Hindlimb muscle (tissue), 1 donor: ENCODE results near the gene TENT5C. TPM values are rescaled to one million over a fixed set of nuclear protein-coding genes. Genes with fewer than 3 reads are reported as not detected.

ENCODE experiments used
- DNase-seq: peaks from one replicate; pipeline ENCODE4 v3.0.0-alpha.2; 2013
- polyA plus RNA-seq: library from polyadenylated mRNA; unstranded; fragments of 120-200 nt; gene quantifications from one replicate; pipeline ENCODE4 v1.2.1, GENCODE V29; 2013; ENCODE audit not compliant: insufficient read length

TENT5C gene
- polyA plus RNA-seq, 1 donor, result 2.2 TPM

DNA sequence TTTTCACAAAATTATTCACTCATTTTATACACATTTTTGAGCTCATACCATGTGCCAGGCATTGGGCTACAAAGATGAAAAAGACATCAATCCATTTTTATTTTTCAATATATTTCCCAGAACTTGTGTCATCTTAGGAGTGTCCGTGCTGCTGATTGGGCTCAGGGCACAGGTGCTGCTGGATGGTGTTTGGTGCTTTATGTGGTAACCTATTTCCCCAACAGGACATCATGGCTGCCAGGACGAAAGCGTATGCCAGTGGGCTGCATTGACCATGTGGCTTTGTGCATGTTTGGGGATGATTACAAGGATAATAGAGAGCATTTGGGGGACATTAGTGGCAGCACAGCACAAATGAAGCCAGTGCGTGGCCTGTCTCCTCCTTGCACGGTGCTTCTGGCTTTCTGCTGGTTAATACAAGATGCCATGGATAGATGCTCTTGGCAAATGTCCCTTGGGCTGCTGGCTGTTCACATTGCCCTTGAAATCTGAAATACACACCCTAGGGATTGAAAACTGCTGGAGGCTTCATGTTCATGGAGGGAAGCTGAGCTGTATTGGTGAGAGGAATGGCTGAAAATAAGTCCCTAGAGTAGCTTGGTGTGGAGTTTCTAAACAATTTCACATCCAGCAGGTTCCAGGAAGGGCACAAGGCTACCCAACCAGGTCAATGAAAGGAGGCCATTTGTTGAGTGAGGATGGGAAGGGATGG lies 52.3 kb downstream of the TENT5C start:
- no peak for DNase-seq

GRCh38 chr1:117658676-117659075 lies 52.8 kb downstream of the TENT5C start:
- DNase-seq, result no peak

DNA sequence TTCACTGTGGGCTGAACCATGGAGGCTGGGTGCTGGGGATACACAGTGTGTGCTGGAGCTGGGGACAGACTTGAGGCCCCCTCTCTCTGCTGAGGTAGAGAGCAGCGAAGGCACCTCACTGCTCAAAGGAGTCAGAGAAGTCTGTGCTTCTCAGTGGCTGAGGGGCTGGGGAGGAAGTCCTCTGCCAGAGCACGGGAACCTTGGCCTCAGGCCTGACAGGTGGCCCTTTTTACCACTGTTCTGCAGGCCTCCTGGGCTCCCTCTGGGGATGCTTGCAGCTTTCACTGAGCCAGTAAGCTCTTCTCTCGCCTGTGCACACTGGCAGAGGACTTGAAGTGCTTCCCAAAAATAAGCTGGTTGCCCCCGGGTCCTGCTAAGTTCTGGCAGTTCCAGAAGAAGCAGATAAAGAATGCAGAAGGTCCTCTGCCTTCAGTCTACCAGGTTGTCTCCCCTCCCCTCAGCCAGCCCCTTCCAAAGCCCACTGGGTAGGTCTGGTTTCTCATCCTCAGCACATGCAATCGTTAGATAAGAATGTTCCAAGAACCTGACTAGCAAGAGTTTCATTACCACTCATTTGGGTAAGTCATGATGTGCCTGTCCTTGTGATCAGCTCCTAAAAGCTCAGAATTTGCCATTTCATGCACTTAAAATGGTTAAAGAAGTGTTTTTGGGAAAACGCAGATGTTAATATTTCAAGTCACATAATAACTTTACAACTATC lies 53.9 kb downstream of the TENT5C start:
- DNase-seq, result no peak

- no peak for DNase-seq
Observed at GRCh38 chr1:117660271-117660965, 54.6 kb downstream of the TENT5C start.

GRCh38 chr1:117661027-117661426 lies 55.2 kb downstream of the TENT5C start:
- DNase-seq, result no peak

- DNase-seq, result no peak
Observed at GRCh38 chr1:117662667-117663066, 56.8 kb downstream of the TENT5C start.

DNA sequence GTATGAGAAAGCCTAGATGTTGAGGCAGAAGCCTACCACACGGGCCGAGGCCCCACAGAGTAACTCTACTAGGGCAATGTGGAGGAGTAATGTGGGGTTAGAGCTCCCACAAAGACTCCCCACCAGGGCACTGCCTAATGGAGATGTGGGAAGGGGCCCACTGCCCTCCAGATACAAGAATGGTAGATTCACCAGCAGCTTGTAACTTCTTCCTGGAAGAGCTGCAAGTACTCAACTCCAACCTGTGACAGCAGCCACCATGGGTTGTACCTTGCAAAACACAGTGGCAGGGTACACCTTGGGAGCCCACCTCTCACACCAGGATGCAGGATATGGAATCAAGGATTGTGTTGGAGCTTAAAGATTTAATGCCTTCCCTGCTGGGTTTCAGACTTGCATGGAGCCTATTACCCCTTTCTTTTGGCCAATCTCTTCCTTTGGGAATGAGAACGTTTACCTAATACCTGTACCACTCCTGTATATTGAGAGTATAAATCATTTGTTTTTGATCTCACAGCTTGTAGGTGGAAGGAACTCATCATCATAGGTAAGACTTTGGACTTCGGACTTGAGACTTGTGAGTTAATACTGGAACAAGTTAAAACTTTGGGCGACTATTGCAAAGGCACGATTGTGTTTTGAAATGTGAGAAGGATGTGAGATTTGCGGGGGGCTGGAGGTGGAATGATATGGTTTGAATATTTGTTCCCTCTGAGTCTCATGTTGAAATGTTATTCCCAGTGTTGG lies 57.5 kb downstream of the TENT5C start:
- DNase-seq, result no peak

GRCh38 chr1:117664314-117664713 lies 58.5 kb downstream of the TENT5C start:
- DNase-seq, result no peak

DNA sequence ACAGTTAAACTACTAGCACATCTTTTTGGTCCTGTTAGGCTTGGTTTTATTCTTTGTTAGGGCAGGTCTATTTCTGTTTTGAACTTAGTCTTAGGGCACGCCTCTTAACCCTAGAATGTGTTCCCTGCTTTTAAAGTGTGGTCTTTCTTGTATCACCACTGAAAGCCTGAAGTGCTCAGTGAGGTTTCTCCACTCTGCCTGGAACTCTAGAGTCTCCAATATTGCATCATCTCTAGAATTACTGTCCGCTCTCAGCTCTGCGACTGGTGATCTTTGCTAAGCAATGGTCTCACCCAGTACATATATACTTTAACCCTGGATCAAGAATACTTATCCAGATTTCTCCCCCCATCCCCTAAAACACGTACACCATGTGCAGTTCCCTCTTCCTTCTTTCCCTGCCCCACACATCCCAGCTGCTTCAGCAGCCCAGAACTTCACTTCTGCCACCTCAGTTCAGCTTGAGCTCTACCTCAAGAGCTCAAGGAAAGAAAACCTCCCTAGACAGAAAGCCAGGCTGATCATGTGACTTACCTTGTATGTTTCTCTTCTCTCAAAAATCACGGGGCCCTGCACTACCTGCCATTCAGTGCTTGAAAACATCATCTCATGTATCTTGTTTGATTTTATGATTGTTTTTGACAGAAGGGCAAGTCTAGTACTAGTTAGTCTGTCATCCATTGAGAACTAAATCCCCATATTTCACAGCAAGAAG lies 59.9 kb downstream of the TENT5C start:
- no peak for DNase-seq

- no peak for DNase-seq
Observed at GRCh38 chr1:117669572-117669971, 63.7 kb downstream of the TENT5C start.

GRCh38 chr1:117670976-117671780 lies 65.3 kb downstream of the TENT5C start:
- DNase-seq, result no peak

- peak; percentile 56 for DNase-seq
Observed at GRCh38 chr1:117671781-117672501, 66.1 kb downstream of the TENT5C start.

DNA sequence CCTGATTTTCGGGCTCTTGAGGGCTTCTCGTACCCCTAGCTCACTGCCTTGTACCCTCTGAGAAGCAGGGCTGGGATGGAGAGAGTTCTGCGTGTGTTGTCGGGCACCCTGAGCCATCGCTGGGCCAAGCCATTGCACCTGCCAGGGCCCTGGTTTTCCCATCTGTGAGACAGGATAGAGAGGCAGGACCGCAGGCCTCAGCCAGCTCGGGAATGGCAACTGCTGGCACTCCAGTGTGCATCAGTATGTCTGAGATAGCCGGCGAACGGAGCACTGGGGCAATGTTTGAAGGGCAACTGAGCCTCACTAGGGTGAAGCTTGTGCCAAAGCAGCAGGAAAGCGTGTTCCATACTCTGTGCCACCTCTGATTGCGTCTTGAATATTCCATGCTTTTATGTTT lies 66.9 kb downstream of the TENT5C start:
- no peak for DNase-seq

- DNase-seq, result no peak
Observed at GRCh38 chr1:117673405-117673804, 67.6 kb downstream of the TENT5C start.

DNA sequence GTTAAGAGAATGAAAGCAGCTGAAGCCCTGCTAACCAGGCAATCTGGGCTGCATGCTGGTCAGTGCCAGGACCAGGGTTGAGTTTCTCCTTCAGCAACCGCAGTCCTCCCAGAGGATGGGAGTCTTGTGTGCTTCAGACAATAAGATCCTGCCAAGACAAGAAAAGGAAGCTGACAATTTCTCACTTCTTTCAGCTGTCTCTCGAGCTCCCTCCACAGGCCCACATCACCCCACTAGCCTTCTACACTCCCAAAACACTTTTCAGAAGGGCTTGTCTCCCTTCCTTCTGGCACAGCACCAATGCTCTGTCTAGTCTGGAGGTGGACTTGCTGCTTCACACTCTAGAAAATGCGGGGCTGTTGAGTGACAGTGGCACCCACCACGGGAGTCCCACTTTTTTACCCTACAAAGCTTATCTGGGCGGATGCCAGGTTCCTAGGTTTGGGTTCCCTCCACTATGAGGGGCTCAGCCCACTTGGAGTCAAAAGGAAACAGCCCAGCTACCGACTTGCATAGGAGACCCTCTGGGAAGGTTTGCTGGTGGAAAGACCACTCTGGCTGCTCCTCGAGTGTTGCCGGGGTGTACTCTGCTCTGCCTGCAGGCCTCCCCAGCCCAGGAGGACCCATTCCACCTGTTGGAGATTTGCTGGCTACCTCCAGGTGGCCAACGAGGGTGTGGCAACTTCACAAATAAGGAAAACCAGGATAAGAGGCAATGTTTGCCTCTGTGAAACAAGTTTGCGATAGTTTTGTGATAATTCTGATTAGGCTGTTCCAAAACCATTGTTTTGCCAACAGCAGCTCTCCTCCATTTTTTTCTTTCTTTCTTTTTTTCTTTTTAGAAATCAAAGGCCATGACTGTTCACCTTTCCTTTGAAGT lies 68.9 kb downstream of the TENT5C start:
- no peak for DNase-seq

GRCh38 chr1:117675907-117676430 lies 70.1 kb downstream of the TENT5C start:
- no peak for DNase-seq

- no peak for DNase-seq
Observed at GRCh38 chr1:117676615-117677130, 70.8 kb downstream of the TENT5C start.
